Body of pancreas (tissue), 4 donors: ENCODE results near the gene ZMYND10.

Source experiments
- CTCF ChIP-seq, 7 experiments: fragments of 450-650 bp in 4 of 7; fragments of 200-600 bp in 3 of 7; sonication (generic) in 3 of 7; IDR thresholded peaks; one replicate each; pipeline ENCODE4 v1.5.1; 2016 to 2019; ENCODE audit warnings: antibody characterized with exemption in 7 of 7
- POLR2A ChIP-seq, 3 donors: fragments of 450-650 bp; IDR thresholded peaks; one replicate each; pipeline ENCODE4 v1.6.1; 2016; ENCODE audit warnings: antibody characterized with exemption in 3 of 3, mild to moderate bottlenecking in 2 of 3

GRCh38 chr3:50293079-50293801, 52.3 kb downstream of the ZMYND10 start:
- TF ChIP-seq CTCF (IDR thresholded peaks at IDR 0.05) (no peak), POLR2A (IDR thresholded peaks at IDR 0.05) (no peak)
